Measurements from ENCODE around the gene TNP2. TPM values are rescaled to one million over a fixed set of nuclear protein-coding genes. Genes with fewer than 3 reads are reported as not detected.

Gene TNP2
- total and polyA plus RNA-seq, 2 experiments from 2014 or later: not detected

DNA sequence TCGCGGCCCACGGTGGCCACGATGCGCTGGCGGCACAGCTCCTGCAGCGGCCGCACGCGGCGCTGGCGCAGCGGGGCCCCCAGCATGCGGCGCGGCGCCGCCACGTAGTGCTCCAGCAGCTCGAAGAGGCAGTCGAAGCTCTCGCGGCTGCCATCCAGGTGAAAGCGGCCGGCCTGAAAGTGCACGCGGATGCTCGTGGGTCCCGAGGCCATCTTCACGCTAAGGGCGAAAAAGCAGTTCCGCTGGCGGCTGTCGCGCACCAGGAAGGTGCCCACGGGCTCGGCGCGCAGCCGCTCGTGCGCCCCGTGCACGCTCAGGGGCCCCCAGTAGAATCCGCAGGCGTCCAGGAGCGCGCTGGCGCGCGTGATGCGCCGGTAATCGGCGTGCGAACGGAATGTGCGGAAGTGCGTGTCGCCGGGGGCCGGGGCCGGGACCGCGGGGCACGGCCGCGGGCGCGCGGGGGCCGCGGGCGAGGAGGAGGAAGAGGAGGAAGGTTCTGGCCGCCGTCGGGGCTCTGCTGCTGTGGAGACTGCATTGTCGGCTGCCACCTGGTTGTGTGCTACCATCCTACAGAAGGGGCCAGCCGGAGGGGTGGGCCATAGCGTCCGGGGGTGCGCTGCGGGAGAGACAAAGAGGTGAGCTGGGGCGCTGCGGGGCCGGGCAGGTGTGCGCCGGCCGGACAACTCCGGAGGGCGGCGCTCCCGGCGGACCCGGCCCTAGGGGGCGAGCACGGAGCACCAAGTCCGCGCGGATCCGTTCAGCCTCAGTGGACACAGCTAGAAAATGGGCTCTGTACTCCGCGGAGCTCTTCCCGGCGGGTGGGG lies 14.0 kb downstream of the TNP2 start:
- TF ChIP-seq, protein P1, sequence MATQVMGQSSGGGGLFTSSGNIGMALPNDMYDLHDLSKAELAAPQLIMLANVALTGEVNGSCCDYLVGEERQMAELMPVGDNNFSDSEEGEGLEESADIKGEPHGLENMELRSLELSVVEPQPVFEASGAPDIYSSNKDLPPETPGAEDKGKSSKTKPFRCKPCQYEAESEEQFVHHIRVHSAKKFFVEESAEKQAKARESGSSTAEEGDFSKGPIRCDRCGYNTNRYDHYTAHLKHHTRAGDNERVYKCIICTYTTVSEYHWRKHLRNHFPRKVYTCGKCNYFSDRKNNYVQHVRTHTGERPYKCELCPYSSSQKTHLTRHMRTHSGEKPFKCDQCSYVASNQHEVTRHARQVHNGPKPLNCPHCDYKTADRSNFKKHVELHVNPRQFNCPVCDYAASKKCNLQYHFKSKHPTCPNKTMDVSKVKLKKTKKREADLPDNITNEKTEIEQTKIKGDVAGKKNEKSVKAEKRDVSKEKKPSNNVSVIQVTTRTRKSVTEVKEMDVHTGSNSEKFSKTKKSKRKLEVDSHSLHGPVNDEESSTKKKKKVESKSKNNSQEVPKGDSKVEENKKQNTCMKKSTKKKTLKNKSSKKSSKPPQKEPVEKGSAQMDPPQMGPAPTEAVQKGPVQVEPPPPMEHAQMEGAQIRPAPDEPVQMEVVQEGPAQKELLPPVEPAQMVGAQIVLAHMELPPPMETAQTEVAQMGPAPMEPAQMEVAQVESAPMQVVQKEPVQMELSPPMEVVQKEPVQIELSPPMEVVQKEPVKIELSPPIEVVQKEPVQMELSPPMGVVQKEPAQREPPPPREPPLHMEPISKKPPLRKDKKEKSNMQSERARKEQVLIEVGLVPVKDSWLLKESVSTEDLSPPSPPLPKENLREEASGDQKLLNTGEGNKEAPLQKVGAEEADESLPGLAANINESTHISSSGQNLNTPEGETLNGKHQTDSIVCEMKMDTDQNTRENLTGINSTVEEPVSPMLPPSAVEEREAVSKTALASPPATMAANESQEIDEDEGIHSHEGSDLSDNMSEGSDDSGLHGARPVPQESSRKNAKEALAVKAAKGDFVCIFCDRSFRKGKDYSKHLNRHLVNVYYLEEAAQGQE (IDR thresholded peaks at IDR 0.05; ENCODE audit: unreplicated experiment): no peak
- TF ChIP-seq POLR2AphosphoS5 (IDR thresholded peaks at IDR 0.05; ENCODE audit: low read depth): peak; percentile 30
- Mint-ChIP-seq H3K27ac (no peak overlapping the region), H3K27me3 (ENCODE audit: insufficient read depth, low read depth, poor library complexity) (peaks cover 22% of the 10 kb centered on the region), H3K4me1 (peaks cover 36% of the 10 kb centered on the region), H3K4me3 (peak overlapping the region; percentile 80), H3K36me3 (ENCODE audit: low read depth) (peaks cover 27% of the 10 kb centered on the region), H3K9me3 (no peaks in the 10 kb centered on the region; the same call in 2 of the 3 replicates)
- H2AFZ ChIP-seq: no peak overlapping the region
- H4K20me1 ChIP-seq (replicated peaks; ENCODE audit: insufficient read depth): peaks cover 21% of the 10 kb centered on the region
- H3K4me3 ChIP-seq: peak overlapping the region; percentile 89
- H3K27ac ChIP-seq (ENCODE audit: low read depth): no peak overlapping the region; the same call in 1 of the 2 replicates
- peaks cover 21% of the 10 kb centered on the region for H3K36me3 ChIP-seq (ENCODE audit: insufficient read depth)
- ATAC-seq (peak; percentile 6), DNase-seq (ENCODE audit: low spot score) (no peak)
- H3K9me2 ChIP-seq (ENCODE audit: insufficient read depth): no peaks in the 10 kb centered on the region
- peak overlapping the region; percentile 96 for H3K4me2 ChIP-seq
- H3K27me3 ChIP-seq (ENCODE audit: insufficient read depth): no peaks in the 10 kb centered on the region
- H3F3A ChIP-seq (replicated peaks; ENCODE audit: low read depth): peaks cover 52% of the 10 kb centered on the region
- H3K79me2 ChIP-seq (replicated peaks; ENCODE audit: insufficient read depth): peaks cover 33% of the 10 kb centered on the region
- peaks cover 32% of the 10 kb centered on the region for H3K4me1 ChIP-seq (ENCODE audit: insufficient read depth)

DNA sequence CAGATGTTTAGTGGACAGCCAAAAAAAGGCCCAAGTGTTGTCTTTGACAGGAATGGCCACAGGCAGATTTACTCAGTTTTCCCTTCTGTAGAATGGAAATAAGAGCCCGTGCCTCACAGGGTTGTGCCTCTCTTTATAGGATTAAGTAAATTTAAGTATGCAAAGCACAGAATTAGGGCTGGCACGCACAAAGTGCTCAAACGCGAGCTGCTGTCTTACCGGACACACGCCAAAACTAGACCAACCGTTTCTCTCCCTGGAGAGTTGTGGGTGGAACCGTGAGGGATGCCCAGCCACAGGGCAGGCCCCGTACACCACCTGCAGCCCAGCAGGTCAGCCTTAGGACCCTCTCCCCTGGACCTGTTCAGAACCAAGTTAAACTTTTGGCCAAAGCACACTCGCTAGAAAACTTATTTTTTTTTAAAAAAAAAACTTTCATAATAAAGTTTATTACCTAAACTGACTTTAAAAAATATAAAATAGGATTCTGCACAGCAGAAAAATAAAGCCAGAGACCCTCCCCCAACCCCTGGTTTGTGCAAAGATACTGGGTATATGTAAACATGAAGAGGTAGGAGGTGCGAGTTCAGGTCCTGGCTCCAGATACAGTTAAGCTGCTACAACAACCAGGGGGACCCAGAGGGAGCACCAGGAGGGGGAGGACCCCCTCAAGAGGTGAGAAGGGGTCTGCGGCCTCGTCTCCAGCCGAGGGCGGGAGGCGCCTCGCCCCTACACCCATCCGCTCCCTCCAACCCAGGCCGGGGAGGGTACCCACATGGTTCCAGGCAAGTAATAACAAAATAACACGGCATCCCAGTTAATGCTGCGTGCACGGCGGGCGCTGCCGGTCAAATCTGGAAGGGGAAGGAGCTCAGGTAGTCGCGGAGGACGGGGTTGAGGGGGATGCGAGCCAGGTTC lies 14.9 kb downstream of the TNP2 start:
- Histone ChIP-seq H3K4me2 (peak overlapping the region; percentile 96), H3K27ac (ENCODE audit: low read depth) (peak overlapping the region; percentile 74), H3K36me3 (ENCODE audit: insufficient read depth) (peaks cover 21% of the 10 kb centered on the region), H3K4me3 (peak overlapping the region; percentile 89), H3K4me1 (ENCODE audit: insufficient read depth) (peaks cover 32% of the 10 kb centered on the region), H2AFZ (no peak overlapping the region), H3K9me2 (ENCODE audit: insufficient read depth) (no peaks in the 10 kb centered on the region), H3K79me2 (replicated peaks; ENCODE audit: insufficient read depth) (peaks cover 33% of the 10 kb centered on the region), H4K20me1 (replicated peaks; ENCODE audit: insufficient read depth) (peaks cover 21% of the 10 kb centered on the region), H3K27me3 (ENCODE audit: insufficient read depth) (no peaks in the 10 kb centered on the region), H3F3A (replicated peaks; ENCODE audit: low read depth) (peaks cover 53% of the 10 kb centered on the region)
- H3K36me3 Mint-ChIP-seq (ENCODE audit: low read depth): peaks cover 27% of the 10 kb centered on the region
- no peak for DNase-seq (ENCODE audit: low spot score)
- H3K27ac Mint-ChIP-seq: no peak overlapping the region
- no peak for ATAC-seq
- H3K27me3 Mint-ChIP-seq (ENCODE audit: insufficient read depth, low read depth, poor library complexity): peaks cover 22% of the 10 kb centered on the region
- no peaks in the 10 kb centered on the region for H3K9me3 Mint-ChIP-seq
- H3K4me1 Mint-ChIP-seq: peaks cover 35% of the 10 kb centered on the region
- TF ChIP-seq JUNB (IDR thresholded peaks at IDR 0.05; ENCODE audit: unreplicated experiment) (no peak), POLR2AphosphoS5 (IDR thresholded peaks at IDR 0.05; ENCODE audit: low read depth) (no peak; the same call in 1 of the 2 replicates)
- TF ChIP-seq, protein P1 (IDR thresholded peaks at IDR 0.05; ENCODE audit: unreplicated experiment): no peak
- TF ChIP-seq, protein P2, sequence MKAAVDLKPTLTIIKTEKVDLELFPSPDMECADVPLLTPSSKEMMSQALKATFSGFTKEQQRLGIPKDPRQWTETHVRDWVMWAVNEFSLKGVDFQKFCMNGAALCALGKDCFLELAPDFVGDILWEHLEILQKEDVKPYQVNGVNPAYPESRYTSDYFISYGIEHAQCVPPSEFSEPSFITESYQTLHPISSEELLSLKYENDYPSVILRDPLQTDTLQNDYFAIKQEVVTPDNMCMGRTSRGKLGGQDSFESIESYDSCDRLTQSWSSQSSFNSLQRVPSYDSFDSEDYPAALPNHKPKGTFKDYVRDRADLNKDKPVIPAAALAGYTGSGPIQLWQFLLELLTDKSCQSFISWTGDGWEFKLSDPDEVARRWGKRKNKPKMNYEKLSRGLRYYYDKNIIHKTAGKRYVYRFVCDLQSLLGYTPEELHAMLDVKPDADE (IDR thresholded peaks at IDR 0.05): no peak
- peak overlapping the region; percentile 80 for H3K4me3 Mint-ChIP-seq
